Uterus (tissue), 4 donors: Measurements from ENCODE around the gene GOLGA8R. TPM values are rescaled to one million over a fixed set of nuclear protein-coding genes. Genes with fewer than 3 reads are reported as not detected.
"Not testable (repeated sequence)": the region's sequence is repeated elsewhere in the genome, so short reads cannot be mapped to it uniquely, and the experiment has no call there.

Source experiments
- DNase-seq, 2 donors: peaks; one replicate each; pipeline ENCODE4 v3.0.0-alpha.2; 2019 to 2020
- H3K27ac ChIP-seq, 2 donors: fragments of 200-600 bp; sonication (generic); 1 replicate in 1 of 2; 2 replicates in 1 of 2; pipeline ENCODE4 v1.5.1; 2016 to 2018
- H3K27me3 ChIP-seq, 2 donors: fragments of 200-600 bp; sonication (generic); one replicate each; pipeline ENCODE4 v1.5.1; 2018 to 2019; ENCODE audit warnings: control low read depth in 1 of 2
- H3K36me3 ChIP-seq, 2 donors: fragments of 200-600 bp; sonication (generic); one replicate each; pipeline ENCODE4 v1.5.1; 2019; ENCODE audit warnings: control low read depth in 1 of 2
- H3K4me1 ChIP-seq, 2 donors: fragments of 200-600 bp; sonication (generic); one replicate each; pipeline ENCODE4 v1.5.1; 2018 to 2019; ENCODE audit warnings: control low read depth in 1 of 2
- H3K4me3 ChIP-seq, 2 donors: fragments of 200-600 bp; sonication (generic); 1 replicate in 1 of 2; 2 replicates in 1 of 2; pipeline ENCODE4 v1.5.1; 2018 to 2019; ENCODE audit warnings: mild to moderate bottlenecking in 1 of 2
- H3K9me3 ChIP-seq, 2 donors: fragments of 200-600 bp; sonication (generic); one replicate each; pipeline ENCODE4 v1.5.1; 2019; ENCODE audit warnings: control low read depth in 1 of 2
- intact Hi-C: fragments of 100-400 bp; cut with DNase I; formaldehyde crosslinking; loops from one replicate; pipeline ENCODE4 v1.15.1; 2023; ENCODE audit warnings: low total_unique reads
- small RNA-seq: library from RNA; depleted of rRNA; stranded (forward); fragments of <200 nt; gene quantifications from one replicate; pipeline ENCODE3, GENCODE V24; 2016
- total RNA-seq, 4 donors: library from RNA; depleted of rRNA in 3 of 4; stranded (reverse); fragments of >200 nt in 3 of 4; gene quantifications; one replicate each; pipeline versions ENCODE4 v1.1.0 to v1.2.4, GENCODE V29; 2014 to 2023
- donor health status: DM: yes; HTN: yes; CAD: no.

Gene GOLGA8R
- total RNA-seq, 4 donors from 2014 or later = 0.26 to 12.9 (median 2.8) TPM

DNA sequence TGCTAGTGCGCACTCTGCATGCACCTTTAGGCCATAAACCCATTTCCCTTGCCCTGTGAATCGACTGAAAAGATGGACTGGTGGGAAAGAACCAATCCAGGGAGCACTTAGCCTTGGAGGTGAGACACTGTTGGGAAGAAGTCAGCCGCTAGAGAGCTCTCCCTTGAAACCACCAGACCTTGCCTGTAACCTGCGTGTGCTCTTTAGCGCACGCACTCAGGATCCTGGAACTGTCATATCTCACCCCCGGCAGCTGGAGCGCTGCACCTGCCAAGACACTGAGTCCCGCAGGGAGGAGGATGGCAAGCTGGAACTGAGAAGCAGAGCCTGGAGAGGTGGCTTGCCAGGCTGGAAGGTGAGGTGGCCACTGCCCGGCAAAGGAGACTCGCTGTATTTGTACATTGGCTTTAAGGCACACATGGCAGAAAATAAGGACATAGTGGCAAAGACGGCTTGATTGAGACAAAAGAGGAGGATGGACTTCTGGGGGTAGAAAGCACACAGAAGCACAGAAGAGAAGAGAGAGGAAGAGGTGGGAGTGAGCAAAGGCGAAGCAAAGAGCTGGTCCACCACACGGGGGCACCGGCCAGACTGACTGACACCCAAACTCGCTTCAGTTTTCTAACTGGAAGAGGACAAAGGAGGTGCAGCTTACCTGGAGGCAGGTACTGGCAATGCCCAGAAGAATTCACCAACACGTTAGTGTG is 37.5 kb downstream of the GOLGA8R start:
- H3K27me3 ChIP-seq, DNase-seq, H3K27ac ChIP-seq, H3K36me3 ChIP-seq, H3K4me1 ChIP-seq, H3K9me3 ChIP-seq, H3K4me3 ChIP-seq, intact Hi-C loops: not testable (repeated sequence)

GRCh38 chr15:30375872-30376271 is 38.2 kb downstream of the GOLGA8R start:
- H3K36me3 ChIP-seq, H3K4me3 ChIP-seq, H3K27ac ChIP-seq, H3K4me1 ChIP-seq, DNase-seq, intact Hi-C loops, H3K27me3 ChIP-seq, H3K9me3 ChIP-seq: not testable (repeated sequence)

DNA sequence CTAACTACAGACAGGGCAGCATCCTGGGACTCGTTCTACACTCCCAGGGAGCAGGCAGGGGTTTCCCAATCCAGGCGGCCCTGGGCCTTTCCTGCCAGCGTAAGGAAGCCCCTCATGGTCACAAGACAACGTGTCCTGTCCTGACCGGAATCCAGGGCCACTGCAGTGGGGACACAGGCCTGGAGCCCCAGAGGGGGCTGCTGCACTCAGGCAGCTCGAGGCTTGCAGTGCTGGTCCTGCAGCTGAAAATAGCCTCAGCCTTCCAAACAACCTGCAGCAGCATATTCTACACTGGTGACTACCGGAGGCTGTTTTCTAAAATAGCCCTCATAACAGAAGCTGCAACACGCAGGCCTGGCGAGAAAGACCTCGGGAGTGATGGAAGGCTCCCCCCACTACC is 39.2 kb downstream of the GOLGA8R start:
- DNase-seq, H3K4me3 ChIP-seq, intact Hi-C loops: not testable (repeated sequence)

GRCh38 chr15:30368271-30368670 is 45.8 kb downstream of the GOLGA8R start:
- not testable (repeated sequence) for H3K27me3 ChIP-seq

More for the DNA sequence above, 39.2 kb downstream of the GOLGA8R start:
- not testable (repeated sequence) for H3K27me3 ChIP-seq, H3K4me1 ChIP-seq, H3K27ac ChIP-seq, H3K36me3 ChIP-seq, H3K9me3 ChIP-seq

GRCh38 chr15:30367246-30367645 is 46.8 kb downstream of the GOLGA8R start:
- DNase-seq, H3K27me3 ChIP-seq, H3K4me1 ChIP-seq, H3K9me3 ChIP-seq, H3K27ac ChIP-seq, H3K4me3 ChIP-seq, H3K36me3 ChIP-seq, intact Hi-C loops: not testable (repeated sequence)

More at GRCh38 chr15:30368271-30368670, 45.8 kb downstream of the GOLGA8R start:
- intact Hi-C loops, H3K9me3 ChIP-seq, H3K27ac ChIP-seq, DNase-seq, H3K36me3 ChIP-seq, H3K4me1 ChIP-seq, H3K4me3 ChIP-seq: not testable (repeated sequence)

- H3K9me3 ChIP-seq, H3K27me3 ChIP-seq, H3K27ac ChIP-seq, intact Hi-C loops, H3K36me3 ChIP-seq, DNase-seq, H3K4me1 ChIP-seq, H3K4me3 ChIP-seq: not testable (repeated sequence)
Measured at GRCh38 chr15:30361404-30361803, 52.7 kb downstream of the GOLGA8R start.

DNA sequence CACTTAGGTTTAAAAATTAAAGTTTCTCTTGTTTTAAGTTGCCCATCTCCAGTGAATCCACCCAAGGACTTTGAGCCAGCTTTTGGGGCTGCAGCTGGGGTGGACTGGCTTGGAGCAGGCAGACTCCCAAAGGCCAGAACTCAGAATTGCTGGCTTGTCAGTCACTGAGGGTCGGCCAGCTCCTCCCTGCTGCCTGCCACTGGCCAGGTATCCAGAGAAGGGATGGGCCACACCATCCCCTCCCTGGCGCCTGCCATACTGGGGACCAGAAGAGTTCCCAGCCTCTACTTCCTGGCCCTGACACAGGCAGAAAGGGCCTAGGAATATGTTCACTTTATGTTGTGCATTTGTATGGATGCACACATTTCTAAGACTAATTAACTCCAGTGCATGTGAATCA is 53.1 kb downstream of the GOLGA8R start:
- H3K36me3 ChIP-seq, H3K27me3 ChIP-seq, H3K27ac ChIP-seq, DNase-seq, H3K9me3 ChIP-seq, H3K4me3 ChIP-seq, intact Hi-C loops, H3K4me1 ChIP-seq: not testable (repeated sequence)

DNA sequence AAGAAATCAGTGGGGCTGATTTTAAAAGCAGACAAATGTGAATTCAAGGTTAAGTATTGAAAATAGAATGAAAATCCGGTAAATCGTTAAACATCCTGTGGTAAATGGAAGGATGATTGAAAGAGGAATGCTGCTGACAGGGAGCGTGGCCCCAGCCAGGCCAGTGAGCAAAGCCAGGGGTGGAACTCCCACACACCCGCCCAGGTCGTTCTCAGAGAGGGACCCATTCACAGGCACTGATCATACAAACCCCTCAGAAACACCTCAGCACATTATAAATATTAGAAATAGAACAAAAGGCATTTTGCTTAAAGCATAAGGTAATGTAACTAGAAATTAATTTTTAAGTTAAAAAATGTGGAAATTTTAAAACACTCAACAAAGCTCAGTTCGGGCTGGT is 59.0 kb downstream of the GOLGA8R start:
- H3K9me3 ChIP-seq, H3K36me3 ChIP-seq, H3K4me3 ChIP-seq, H3K4me1 ChIP-seq, H3K27ac ChIP-seq, H3K27me3 ChIP-seq, intact Hi-C loops, DNase-seq: not testable (repeated sequence)

Small RNA genes within 50 kb of the gene (small RNA-seq; reads per million reads assigned to genes)
- gene AC019322.2 = not detected
- gene RF00019 = not detected
- gene RF00096 = not detected
- not detected for gene RN7SL196P

Other genes starting within 250 kb of the GOLGA8R start
- 1 to 10 TPM in 2 of 4 donors, under 1 TPM in 1, not detected in 1; 0.59 to 8.9 (median 4.5) TPM for gene CHRFAM7A, start 20.7 kb downstream of the GOLGA8R start, total RNA-seq
- 1 to 10 TPM in 1 of 4 donors, under 1 TPM in 1, not detected in 2; 0.29 to 5.2 TPM for gene GOLGA8Q, start 137.8 kb upstream of the GOLGA8R start, total RNA-seq
- gene GOLGA8H, start 189.8 kb upstream of the GOLGA8R start, total RNA-seq = 1 to 10 TPM in 1 of 4 donors, under 1 TPM in 1, not detected in 2; 0.24 to 1.7 TPM